DMS79 treated with DMSO at 0.1 percent for 48 hours (cell line): Measurements from ENCODE around the gene UVSSA.
"Not testable (repeated sequence)": the region's sequence is repeated elsewhere in the genome, so short reads cannot be mapped to it uniquely, and the experiment has no call there.

Experiments
- DNase-seq: peaks from one replicate; lab custom pipeline; 2025; lab: John Stamatoyannopoulos, UW

Gene UVSSA

DNA sequence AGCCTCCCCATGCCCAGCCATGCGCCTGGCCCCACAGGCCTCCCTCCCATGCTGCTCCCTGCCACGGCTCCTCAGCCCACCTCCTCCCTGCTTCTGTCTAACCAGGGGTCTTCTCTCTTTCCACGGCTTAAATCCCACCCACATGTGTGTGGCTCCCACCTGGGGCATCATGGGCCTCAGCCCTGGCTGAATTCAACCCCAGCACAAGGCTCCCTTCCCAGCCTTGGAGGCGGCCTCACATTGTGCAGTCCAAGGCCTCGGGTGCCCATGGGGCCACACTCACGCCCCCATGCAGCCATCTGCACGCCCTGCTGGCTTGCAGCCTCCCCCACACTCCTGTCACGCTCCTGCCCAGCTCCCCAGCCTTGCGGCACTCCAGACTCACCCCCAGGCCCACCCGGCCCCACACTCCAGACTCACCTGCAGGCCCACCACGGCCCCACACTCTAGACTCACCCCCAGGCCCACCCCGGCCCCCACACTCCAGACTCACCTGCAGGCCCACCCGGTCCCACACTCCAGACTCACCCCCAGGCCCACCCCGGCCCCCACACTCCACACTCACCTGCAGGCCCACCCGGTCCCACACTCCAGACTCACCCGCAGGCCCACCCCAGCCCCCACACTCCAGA is 30.4 kb upstream of the UVSSA start:
- DNase-seq = no peak

DNA sequence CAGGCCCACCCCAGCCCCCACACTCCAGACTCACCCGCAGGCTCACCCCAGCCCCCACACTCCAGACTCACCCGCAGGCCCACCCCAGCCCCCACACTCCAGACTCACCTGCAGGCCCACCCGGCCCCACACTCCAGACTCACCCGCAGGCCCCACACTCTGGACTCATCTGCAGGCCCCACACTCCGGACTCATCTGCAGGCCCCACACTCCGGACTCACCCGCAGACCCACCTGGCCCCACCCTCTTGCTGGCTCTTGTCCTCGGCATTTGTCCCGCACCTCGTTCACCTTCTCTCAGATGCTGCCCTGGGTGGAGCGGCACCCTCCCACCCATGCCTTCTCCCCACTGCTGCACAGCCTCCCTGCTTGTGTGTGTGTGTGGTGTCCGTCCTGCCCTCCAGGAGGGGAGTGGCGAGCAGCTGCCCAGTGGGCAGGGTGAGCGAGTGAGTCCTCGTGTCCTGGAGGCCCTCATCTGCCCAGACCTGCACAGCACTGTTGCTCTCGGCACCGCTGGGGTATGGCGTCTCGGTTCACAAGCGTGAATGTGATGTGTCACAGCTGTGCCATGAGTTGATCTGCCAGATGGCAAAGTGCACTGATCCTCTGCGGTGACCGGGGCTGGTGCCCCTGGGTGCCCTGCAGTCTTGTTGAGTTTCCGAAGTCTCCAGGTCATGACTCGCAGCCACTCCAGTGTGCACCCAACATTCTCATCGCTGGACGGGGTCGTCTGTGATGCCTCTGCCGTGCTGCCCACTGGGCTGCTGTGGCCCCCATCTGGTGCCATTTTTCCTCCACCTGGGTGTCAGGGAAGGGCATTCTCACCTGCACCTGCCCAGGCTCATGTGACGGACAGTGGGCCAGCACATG is 29.6 kb upstream of the UVSSA start:
- DNase-seq = no peak

DNA sequence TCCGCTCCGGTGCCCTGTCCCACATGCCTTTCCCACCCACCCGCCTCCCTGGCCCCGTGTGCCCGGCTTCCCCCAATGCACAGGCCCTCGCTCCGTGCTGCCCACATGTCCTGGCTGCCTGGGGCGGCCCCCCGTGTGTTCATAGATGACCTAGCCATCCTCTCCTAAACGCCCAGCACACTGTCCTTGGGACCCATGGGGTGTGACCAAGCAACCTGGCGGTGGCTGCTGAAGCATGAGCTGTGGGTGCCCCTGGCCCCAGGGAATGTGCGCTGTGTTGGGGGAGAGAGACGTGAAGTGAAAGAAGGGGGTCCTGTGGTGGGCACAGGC is 29.0 kb upstream of the UVSSA start:
- no peak for DNase-seq

GRCh38 chr4:1318488-1319213 is 28.4 kb upstream of the UVSSA start:
- DNase-seq = no peak

- DNase-seq = no peak
Measured at GRCh38 chr4:1321486-1321885, 25.5 kb upstream of the UVSSA start.

GRCh38 chr4:1321946-1322650 is 24.9 kb upstream of the UVSSA start:
- no peak for DNase-seq

DNA sequence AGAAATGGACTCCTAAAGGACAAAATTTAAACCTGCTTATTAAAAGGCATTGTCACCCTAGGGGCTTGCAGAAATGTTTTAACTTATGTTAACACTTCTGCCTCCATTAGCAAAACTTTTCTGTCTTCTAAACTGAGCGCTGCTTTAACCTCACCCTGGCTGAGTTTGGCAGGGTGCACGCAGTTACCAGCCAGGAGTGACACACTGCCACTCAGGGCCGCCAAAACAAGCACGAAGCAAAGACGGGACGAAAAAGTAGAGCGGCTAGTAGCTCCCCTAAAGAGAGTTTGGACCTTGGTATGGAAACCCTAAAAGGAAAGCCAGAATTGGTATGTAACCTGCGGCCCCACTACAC is 23.8 kb upstream of the UVSSA start:
- DNase-seq = no peak

- no peak for DNase-seq
Measured at GRCh38 chr4:1323635-1324442, 23.2 kb upstream of the UVSSA start.

DNA sequence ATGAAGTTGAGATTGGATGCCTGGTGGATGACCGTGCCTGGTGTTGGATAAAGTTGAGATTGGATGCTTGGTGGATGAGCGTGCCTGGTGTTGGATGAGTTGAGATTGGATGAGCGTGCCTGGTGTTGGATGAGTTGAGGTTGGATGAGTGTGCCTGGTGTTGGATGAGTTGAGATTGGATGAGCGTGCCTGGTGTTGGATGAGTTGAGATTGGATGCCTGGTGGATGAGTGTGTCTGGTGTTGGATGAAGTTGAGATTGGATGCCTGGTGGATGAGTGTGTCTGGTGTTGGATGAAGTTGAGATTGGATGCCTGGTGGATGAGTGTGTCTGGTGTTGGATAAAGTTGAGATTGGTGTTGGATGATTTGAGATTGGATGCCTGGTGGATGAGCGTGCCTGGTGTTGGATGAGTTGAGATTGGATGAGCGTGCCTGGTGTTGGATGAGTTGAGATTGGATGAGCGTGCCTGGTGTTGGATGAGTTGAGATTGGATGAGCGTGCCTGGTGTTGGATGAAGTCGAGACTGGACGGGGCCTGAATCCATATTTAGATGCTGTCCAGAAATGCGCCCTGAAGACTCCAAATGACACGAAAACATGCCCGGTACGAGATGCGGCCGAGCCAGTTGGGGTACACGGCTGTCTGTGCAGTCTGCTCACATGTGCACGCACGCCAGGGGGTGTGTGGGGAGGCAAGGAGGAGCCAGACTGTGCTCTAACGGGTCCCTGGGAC is 22.4 kb upstream of the UVSSA start:
- not testable (repeated sequence) for DNase-seq

- no peak for DNase-seq
Measured at GRCh38 chr4:1325176-1325480, 21.9 kb upstream of the UVSSA start.

DNA sequence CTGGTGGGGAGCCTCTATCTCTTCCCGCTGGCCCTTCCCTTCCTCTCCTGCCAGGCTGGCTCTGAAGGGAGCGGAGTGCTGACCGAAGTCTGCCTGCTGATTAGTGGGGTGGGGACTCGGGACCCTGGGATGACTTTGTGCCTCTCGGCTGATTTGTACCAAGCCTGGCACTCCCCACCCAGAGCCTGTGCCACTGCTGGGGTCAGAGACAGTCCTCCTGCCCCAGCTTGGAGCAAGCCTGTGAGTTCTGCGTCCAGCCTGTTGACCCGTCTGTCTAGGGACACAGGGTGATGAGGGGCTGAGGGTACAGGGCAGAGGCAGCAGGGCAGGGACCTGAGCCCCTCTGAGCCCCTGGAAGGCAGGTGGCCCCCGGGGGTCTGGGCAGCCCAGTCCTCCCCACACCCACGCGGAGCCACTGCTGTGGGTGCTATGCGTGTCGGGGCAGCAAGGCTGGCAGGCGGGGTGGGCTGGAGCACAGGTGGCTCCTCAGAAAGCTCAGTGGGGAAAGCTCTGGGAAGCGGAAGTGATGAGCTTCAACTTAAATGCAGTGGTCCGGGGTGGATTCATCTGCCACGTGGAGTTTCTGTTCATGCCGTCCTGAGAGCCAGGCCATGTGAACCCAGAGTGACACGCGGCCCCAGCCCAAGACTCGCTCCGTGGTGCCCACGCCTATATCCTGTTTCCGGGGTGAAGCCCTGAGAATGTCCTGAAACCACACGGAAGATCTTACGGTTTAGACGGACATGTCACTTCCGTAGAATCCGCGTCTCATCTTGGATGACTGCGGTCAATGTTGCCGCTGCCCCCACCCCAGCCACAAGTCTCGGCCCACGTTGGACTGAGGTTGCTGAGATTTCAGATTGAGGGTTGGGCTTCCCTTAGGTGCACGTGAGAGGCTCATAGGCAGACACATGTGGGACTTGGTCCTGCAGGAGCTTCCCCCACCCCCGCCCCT is 21.1 kb upstream of the UVSSA start:
- DNase-seq = no peak

DNA sequence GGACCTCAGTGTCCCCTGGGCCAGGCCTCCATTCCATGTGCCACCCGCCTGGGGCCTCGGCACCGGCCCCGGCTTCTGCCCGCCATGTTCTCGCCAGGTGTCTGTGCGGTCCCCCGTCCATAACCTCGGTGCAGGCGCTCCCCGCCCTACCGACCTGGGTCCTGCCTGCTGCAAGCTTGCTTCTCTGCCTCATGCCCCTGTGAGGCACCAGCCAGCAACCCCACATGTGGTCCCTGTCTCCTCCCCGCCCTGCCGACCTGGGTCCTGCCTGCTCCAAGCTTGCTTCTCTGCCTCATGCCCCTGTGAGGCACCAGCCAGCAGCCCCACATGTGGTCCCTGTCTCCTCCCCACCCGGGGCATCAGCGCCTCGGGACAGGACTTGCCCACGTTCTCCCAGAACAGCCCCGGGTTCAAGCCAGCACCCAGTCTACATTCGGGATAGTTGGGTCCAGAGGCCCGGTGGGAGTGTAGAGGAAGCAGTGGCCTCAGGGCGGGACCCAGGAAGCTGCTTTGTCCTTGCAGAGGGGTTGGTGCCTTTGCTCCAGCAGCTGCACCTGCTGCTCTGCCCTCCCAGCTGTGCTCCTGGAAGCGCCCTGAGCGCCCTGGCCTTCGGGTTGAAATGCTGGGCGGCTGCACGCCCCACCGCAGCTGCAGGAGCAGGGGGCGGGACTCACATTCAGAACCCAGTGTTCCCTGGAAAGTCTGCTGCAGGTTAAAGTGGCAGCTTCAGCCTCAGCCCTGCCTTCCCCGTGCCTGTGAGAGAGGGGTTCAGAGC is 20.1 kb upstream of the UVSSA start:
- DNase-seq = no peak

DNA sequence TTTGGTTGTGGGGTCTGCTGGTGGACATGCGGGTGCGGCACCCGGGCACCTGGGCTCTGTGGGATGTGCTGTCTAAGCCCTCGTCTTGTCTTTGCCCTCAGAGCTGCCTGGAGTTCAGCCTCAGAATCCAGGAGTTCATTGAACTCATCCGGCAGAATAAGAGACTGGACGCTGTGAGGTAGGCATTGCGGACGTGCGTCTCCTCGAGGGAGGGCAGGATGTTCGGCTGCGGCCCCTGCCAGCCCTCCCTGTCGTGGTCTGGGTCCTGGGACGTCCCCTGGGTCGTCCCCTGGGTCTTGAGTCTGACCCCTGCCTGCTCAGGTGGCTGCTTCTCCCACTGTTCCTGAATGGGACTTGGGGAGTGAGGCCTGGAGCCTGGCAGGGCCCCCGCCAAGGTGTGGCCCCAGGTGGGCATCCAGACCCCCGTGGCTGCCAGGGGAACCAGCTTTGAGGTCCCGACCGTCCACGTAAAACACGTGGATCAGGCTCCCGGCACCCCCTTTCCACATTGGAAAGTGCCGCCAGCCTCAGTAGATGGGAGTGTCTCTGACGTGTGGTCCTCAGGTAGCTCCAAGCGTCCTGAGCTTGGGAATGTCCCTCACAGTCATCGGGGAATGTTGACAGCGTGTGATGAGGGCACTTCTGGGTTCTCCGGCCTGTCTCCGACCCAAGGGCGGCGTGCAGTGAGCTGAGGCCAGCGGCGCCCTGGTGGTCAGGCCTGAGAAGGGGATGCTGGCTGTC is 19.3 kb upstream of the UVSSA start:
- no peak for DNase-seq

DNA sequence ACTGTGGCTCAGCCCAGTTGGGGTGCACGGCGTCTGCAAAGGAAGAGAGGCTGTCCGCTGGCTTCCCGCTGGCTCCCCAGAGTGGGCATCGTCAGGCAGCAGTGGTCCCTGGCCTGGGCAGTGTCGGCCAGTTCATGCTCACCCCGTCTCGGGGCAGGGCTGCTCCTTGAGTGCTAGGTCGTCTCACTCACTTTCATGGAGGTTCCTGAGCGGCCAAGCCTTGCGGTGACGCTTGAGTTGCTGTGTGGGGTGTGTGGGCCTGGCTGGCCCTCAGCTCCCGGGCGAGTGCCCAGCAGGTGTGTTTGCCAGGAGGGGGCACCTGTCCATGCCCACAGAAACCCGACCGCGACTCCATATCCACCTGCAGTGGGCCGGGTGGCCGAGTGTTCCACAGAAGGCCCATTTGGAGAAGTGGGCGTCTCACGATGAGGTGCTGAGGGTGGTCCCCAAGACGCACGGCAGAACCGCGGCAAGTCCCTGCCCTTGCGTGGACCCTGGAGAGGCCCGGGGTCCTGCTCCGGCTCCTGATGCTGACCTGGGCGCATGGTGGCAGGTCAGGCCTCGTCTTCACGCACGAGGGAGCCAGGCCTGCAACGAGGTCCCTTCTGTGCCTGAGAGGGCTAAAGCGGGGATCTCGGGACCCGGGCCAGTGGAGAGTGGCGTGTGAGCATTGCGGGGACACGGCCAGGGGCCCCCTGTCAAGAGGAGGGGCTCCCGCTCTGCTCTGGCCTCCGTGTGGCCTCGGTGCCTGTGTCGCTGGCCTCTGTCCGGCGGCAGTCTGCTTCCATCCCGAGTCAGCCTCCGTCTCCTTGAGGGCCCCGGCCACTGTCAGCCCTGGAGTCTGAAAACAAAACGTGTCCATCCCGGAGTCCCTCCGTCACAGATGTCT is 18.5 kb upstream of the UVSSA start:
- DNase-seq = no peak

GRCh38 chr4:1329408-1330371 is 17.3 kb upstream of the UVSSA start:
- no peak for DNase-seq
